Gastroesophageal sphincter (tissue), 3 donors: ENCODE results near the gene C2orf76.

Source experiments
- EP300 ChIP-seq: sonication (generic); formaldehyde crosslinking; IDR thresholded peaks from one replicate; pipeline ENCODE4 v1.6.1; 2017; ENCODE audit warnings: antibody characterized with exemption, mild to moderate bottlenecking
- POLR2A ChIP-seq, 2 donors: fragments of 450-650 bp; IDR thresholded peaks; one replicate each; pipeline ENCODE4 v1.6.1; 2017; ENCODE audit warnings: antibody characterized with exemption in 2 of 2, mild to moderate bottlenecking in 2 of 2, moderate library complexity in 1 of 2
- POLR2AphosphoS5 ChIP-seq: sonication (generic); formaldehyde crosslinking; IDR thresholded peaks from one replicate; pipeline ENCODE4 v1.6.1; 2017; ENCODE audit warnings: antibody characterized with exemption
- TF ChIP-seq, protein P1 (sequence below), 4 experiments: fragments of 200-600 bp in 2 of 4; fragments of 450-650 bp in 2 of 4; sonication (generic) in 1 of 4; IDR thresholded peaks; one replicate each; pipeline ENCODE4 v1.5.1; 2017 to 2019; ENCODE audit warnings: antibody characterized with exemption in 4 of 4, mild to moderate bottlenecking in 2 of 4, moderate library complexity in 2 of 4

DNA sequence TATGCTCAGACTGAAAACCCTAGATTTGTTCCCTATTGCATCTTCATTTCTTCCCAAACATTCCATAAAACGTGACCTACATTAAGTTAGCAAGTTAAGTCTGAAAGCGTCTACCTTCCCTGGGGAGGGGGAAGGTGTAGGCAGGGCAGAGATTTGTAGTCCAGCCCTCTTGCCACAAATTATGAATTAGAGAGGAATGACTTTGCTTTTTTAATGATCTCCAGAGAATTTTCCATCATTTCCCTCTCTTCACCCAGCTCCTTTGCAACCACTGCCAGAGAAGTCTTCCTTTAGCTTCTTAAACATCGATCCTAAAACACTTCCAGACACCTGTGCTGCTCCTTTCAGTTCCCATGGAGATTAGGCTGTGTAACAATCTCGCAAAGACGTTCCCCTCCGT lies 1.2 kb downstream of the C2orf76 start:
- TF ChIP-seq, protein P1, sequence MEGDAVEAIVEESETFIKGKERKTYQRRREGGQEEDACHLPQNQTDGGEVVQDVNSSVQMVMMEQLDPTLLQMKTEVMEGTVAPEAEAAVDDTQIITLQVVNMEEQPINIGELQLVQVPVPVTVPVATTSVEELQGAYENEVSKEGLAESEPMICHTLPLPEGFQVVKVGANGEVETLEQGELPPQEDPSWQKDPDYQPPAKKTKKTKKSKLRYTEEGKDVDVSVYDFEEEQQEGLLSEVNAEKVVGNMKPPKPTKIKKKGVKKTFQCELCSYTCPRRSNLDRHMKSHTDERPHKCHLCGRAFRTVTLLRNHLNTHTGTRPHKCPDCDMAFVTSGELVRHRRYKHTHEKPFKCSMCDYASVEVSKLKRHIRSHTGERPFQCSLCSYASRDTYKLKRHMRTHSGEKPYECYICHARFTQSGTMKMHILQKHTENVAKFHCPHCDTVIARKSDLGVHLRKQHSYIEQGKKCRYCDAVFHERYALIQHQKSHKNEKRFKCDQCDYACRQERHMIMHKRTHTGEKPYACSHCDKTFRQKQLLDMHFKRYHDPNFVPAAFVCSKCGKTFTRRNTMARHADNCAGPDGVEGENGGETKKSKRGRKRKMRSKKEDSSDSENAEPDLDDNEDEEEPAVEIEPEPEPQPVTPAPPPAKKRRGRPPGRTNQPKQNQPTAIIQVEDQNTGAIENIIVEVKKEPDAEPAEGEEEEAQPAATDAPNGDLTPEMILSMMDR (IDR thresholded peaks at IDR 0.05), result no peak
- TF ChIP-seq POLR2AphosphoS5 (no peak), POLR2A (IDR thresholded peaks at IDR 0.05) (no peak), EP300 (no peak)
